T-cell (primary cell): Measurements from ENCODE around the gene PLPP7. TPM values are rescaled to one million over a fixed set of nuclear protein-coding genes. Genes with fewer than 3 reads are reported as not detected.
A peak's percentile ranks its signal among the peaks of the same experiment; 100 is the strongest.

ENCODE experiments used
- ATAC-seq, 4 experiments: fragments of 200-7000 bp in 3 of 4; fragments of 150-1000 bp in 1 of 4; cut with Tn5 transposase; replicated peaks in 1 of 4; 1 replicate in 3 of 4; 2 replicates in 1 of 4; pipeline ENCODE4 v1.10.0; 2021; ENCODE audit warnings: moderate library complexity in 3 of 4, mild to moderate bottlenecking in 2 of 4, moderate number of reproducible peaks in 1 of 4
- CTCF ChIA-PET, 2 donors: fragments of 300-600 bp; sonication (Branson Sonifier 250); formaldehyde crosslinking; loops; one replicate each; lab custom pipeline; 2022; ENCODE audit warnings: antibody characterized with exemption in 2 of 2; lab: Charles Lee
- POLR2A ChIA-PET, 2 donors: fragments of 300-600 bp; sonication (Branson Sonifier 250); formaldehyde crosslinking; loops; one replicate each; lab custom pipeline; 2022; ENCODE audit warnings: antibody characterized with exemption in 2 of 2; lab: Charles Lee
- DNase-seq, 35 experiments: peaks; one replicate each; pipeline versions ENCODE4 v3.0.0 to v3.0.0-alpha.2; 2013 to 2023
- H3K27ac ChIP-seq: one replicate; pipeline ENCODE4 v1.5.1; 2013; ENCODE audit warnings: low read length
- H3K27me3 ChIP-seq, 2 experiments: replicated peaks in 1 of 2; 1 replicate in 1 of 2; 2 replicates in 1 of 2; pipeline versions ENCODE4 v1.6.1 to v1.7.0; 2013; ENCODE audit warnings: low read length in 1 of 2, mixed read lengths in 1 of 2; ENCODE audit not compliant: control insufficient read depth in 2 of 2, insufficient read depth in 2 of 2; ENCODE audit errors: extremely low read depth in 1 of 2
- H3K36me3 ChIP-seq, 2 donors: 1 replicate in 1 of 2; 2 replicates in 1 of 2; pipeline versions ENCODE4 v1.6.1 to v1.7.0; 2013; ENCODE audit warnings: low read length in 1 of 2; ENCODE audit not compliant: control insufficient read depth in 2 of 2, insufficient read depth in 1 of 2; ENCODE audit errors: extremely low read depth in 1 of 2
- H3K4me1 ChIP-seq, 2 experiments: 1 replicate in 1 of 2; 2 replicates in 1 of 2; pipeline versions ENCODE4 v1.6.1 to v1.7.0; 2013; ENCODE audit warnings: low read length in 2 of 2, mixed read lengths in 1 of 2; ENCODE audit not compliant: insufficient read depth in 2 of 2, control insufficient read depth in 1 of 2; ENCODE audit errors: extremely low read depth in 1 of 2
- H3K4me3 ChIP-seq, 2 donors: 1 replicate in 1 of 2; 2 replicates in 1 of 2; pipeline versions ENCODE4 v1.5.1 to v1.7.0; 2013; ENCODE audit warnings: mild to moderate bottlenecking in 2 of 2, low read length in 1 of 2, moderate library complexity in 1 of 2; ENCODE audit not compliant: control insufficient read depth in 1 of 2; ENCODE audit errors: extremely low read depth in 1 of 2
- H3K9me3 ChIP-seq: 2 replicates; pipeline ENCODE4 v1.7.0; 2013
- H3K27ac Mint-ChIP-seq, 2 donors: one replicate each; pipeline ENCODE4 v1.8.0; 2020 to 2021; ENCODE audit warnings: mild to moderate bottlenecking in 2 of 2, mixed read lengths in 2 of 2
- H3K27me3 Mint-ChIP-seq, 2 donors: one replicate each; pipeline ENCODE4 v1.8.0; 2021 to 2022; ENCODE audit warnings: mixed read lengths in 2 of 2
- H3K36me3 Mint-ChIP-seq: one replicate; pipeline ENCODE4 v1.8.0; 2021; ENCODE audit warnings: mixed read lengths
- H3K4me1 Mint-ChIP-seq, 3 donors: one replicate each; pipeline ENCODE4 v1.8.0; 2020 to 2022; ENCODE audit warnings: mixed read lengths in 3 of 3, mild to moderate bottlenecking in 1 of 3
- H3K4me3 Mint-ChIP-seq, 3 donors: one replicate each; pipeline ENCODE4 v1.8.0; 2020 to 2022; ENCODE audit warnings: mild to moderate bottlenecking in 3 of 3, mixed read lengths in 3 of 3, moderate library complexity in 3 of 3
- H3K9me3 Mint-ChIP-seq, 3 donors: one replicate each; pipeline ENCODE4 v1.8.0; 2020 to 2022; ENCODE audit warnings: mixed read lengths in 3 of 3
- WGBS: methylation state at CpG from one replicate; pipeline ENCODE4 v1.1.5; 2013; ENCODE audit warnings: missing lambda C conversion rate; ENCODE audit not compliant: insufficient coverage; 5-methylcytosine and 5-hydroxymethylcytosine counted together
- total RNA-seq, 35 experiments: library from RNA in 6 of 35; stranded (reverse) in 6 of 35; fragments of 120-200 nt in 1 of 35; gene quantifications; one replicate each; pipeline versions ENCODE4 v1.2.1 to v1.2.4 and lab custom pipeline; 2013 to 2026

PLPP7 gene
- total RNA-seq, 5 donors from 2014 or later (not counting 1 experiment from before 2014, with no cell fraction given) = 0.13 to 0.58 (median 0.13) TPM; not detected in 2

DNA sequence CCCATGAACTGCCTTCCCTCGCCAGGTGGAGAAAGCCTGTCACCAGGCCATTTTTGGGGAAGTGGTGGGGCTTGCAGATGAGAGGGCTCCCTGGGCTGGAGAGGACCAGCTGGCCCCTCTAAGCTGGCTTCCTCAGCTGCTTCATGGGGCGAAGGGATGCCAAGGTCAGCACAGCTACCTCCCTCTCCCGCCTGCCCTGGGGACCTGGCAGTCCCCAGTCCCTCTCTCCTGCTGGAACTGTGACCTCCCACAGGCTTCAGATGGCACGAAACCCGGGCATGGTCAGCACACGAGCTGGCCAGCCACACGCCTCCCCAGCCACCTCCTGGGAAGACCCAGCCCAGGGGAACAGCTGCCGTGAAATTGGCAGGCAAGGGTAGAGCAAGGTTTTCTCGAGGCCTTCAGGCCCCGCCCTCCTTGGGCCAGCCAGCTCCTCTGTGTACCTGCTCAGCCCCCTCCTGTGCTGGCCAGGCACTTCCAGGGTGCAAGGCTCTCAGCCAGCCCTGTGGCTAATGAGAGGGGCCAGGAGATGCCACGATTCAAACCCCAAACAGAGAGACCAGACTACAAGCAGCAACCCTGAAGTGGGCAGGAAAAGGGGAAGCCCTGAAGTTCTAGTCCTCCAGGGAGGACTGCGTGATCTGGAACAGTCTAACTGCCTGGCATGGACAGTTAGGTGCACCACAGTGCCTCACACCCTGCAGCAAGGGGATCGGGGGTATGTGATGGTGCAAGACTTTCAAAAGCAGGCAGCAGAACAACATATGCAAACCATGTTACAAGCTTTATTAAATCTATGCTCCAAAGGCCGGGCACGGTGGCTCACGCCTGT, 12.9 kb downstream of the PLPP7 start:
- Mint-ChIP-seq H3K4me3 (no peak overlapping the region), H3K4me1 (no peaks in the 10 kb centered on the region), H3K27ac (no peak overlapping the region), H3K9me3 (no peaks in the 10 kb centered on the region), H3K27me3 (no peaks in the 10 kb centered on the region), H3K36me3 (no peaks in the 10 kb centered on the region)
- DNase-seq (no peak), ATAC-seq (no peak)
- POLR2A ChIA-PET = no interaction called here
- H3K4me3 ChIP-seq = no peak overlapping the region
- H3K27me3 ChIP-seq = peaks cover 0 to 20% of the 10 kb centered on the region in 2 experiments
- CTCF ChIA-PET = interaction anchor here in 1 of 2 donors (0.6 kb wide), 2 partner anchors 87 to 178 kb away, joined by 3 read pairs; no protein-coding TSS in a partner anchor
- H3K9me3 ChIP-seq = no peaks in the 10 kb centered on the region
- no peaks in the 10 kb centered on the region for H3K4me1 ChIP-seq
- WGBS = 80% methylated on average over 10 of the region's 16 CpGs
- no peak overlapping the region for H3K27ac ChIP-seq
- H3K36me3 ChIP-seq = no peaks in the 10 kb centered on the region

- POLR2A ChIA-PET = interaction anchor here in 1 of 2 donors (0.6 kb wide), 1 partner anchor 117 kb away, joined by 6 read pairs; no protein-coding TSS in a partner anchor
Observed at GRCh38 chr9:131303381-131304321, 14.1 kb downstream of the PLPP7 start.

GRCh38 chr9:131304676-131305355, 15.3 kb downstream of the PLPP7 start:
- POLR2A ChIA-PET = no interaction called here
- Histone ChIP-seq H3K4me3 (no peak overlapping the region), H3K36me3 (no peaks in the 10 kb centered on the region), H3K4me1 (peaks cover 0 to 2% of the 10 kb centered on the region in 2 experiments), H3K27me3 (peaks cover 0 to 12% of the 10 kb centered on the region in 2 experiments), H3K9me3 (no peaks in the 10 kb centered on the region), H3K27ac (no peak overlapping the region)
- Mint-ChIP-seq H3K36me3 (no peaks in the 10 kb centered on the region), H3K27me3 (no peaks in the 10 kb centered on the region), H3K27ac (no peak overlapping the region), H3K4me1 (no peaks in the 10 kb centered on the region), H3K9me3 (no peaks in the 10 kb centered on the region), H3K4me3 (no peak overlapping the region)
- 87% methylated on average over 12 of the region's 19 CpGs for WGBS
- CTCF ChIA-PET = no interaction called here
- DNase-seq = no peak
- ATAC-seq = no peak

More at GRCh38 chr9:131303381-131304321, 14.1 kb downstream of the PLPP7 start:
- Mint-ChIP-seq H3K27me3 (no peaks in the 10 kb centered on the region), H3K4me3 (no peak overlapping the region), H3K36me3 (no peaks in the 10 kb centered on the region), H3K4me1 (no peaks in the 10 kb centered on the region), H3K27ac (no peak overlapping the region), H3K9me3 (no peaks in the 10 kb centered on the region)
- Histone ChIP-seq H3K4me3 (no peak overlapping the region), H3K4me1 (no peaks in the 10 kb centered on the region), H3K36me3 (no peaks in the 10 kb centered on the region), H3K27me3 (peaks cover 0 to 20% of the 10 kb centered on the region in 2 experiments), H3K9me3 (no peaks in the 10 kb centered on the region), H3K27ac (no peak overlapping the region)
- no peak for DNase-seq
- CTCF ChIA-PET = interaction anchor here in 1 of 2 donors (0.6 kb wide), 1 partner anchor 124 kb away, joined by 4 read pairs; no protein-coding TSS in a partner anchor
- no peak for ATAC-seq
- 87% methylated on average over 10 of the region's 11 CpGs for WGBS

DNA sequence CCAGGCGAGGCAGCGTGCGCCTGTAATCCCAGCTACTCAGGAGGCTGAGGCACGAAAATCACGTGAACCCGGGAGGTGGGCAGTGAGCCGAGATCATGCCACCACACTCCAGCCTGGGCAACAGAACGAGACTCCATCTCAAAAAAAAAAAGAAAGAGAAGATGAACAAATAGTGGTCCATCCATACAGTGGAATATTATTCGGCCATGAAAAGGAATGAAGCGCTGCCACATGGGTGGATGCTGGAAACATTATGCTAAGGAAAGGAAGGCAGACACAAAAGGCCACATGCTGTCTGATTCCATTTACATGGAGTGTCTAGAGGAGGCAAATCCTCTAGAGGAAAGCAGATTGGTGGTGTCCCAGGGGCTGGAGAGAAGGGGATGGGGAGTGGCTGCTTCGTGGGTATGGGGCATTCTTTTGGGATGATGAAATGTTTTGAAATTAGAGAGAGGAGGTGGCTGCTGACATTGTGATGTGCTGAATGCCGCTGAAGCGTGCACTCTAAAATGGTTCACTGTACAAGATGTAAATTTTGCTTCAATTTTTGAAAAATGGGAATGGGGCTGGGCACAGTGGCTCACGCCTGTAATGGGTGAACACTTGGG, 17.0 kb downstream of the PLPP7 start:
- ATAC-seq (no peak), DNase-seq (no peak)
- Histone ChIP-seq H3K4me1 (peaks cover 7 to 18% of the 10 kb centered on the region in 2 experiments), H3K27me3 (peaks cover 0 to 9% of the 10 kb centered on the region in 2 experiments), H3K36me3 (no peaks in the 10 kb centered on the region), H3K9me3 (no peaks in the 10 kb centered on the region), H3K27ac (no peak overlapping the region), H3K4me3 (no peak overlapping the region)
- Mint-ChIP-seq H3K4me3 (no peak overlapping the region), H3K4me1 (peaks cover 10 to 12% (median 11%) of the 10 kb centered on the region in 3 donors), H3K27ac (peak overlapping the region; percentile 6 to 23), H3K27me3 (no peaks in the 10 kb centered on the region), H3K36me3 (no peaks in the 10 kb centered on the region), H3K9me3 (no peaks in the 10 kb centered on the region)
- POLR2A ChIA-PET = no interaction called here
- CTCF ChIA-PET = no interaction called here
- WGBS = 98% methylated on average over 9 of the region's 14 CpGs

DNA sequence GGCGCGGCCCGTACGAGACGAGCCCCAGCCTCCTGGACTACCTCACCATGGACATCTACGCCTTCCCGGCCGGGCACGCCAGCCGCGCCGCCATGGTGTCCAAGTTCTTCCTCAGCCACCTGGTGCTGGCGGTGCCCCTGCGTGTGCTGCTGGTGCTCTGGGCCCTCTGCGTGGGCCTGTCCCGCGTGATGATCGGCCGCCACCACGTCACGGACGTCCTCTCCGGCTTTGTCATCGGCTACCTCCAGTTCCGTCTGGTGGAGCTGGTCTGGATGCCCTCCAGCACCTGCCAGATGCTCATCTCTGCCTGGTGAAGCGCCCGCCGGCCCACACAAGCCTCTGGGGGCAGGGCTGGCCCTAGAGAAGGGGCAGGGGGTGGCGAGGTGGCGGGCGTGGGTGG, 18.5 kb downstream of the PLPP7 start:
- ChIA-PET CTCF (interaction anchor here in 1 of 2 donors (0.7 kb wide), 2 partner anchors 8 to 66 kb away, joined by 3 to 4 read pairs; no protein-coding TSS in a partner anchor), POLR2A (interaction anchor here in 1 of 2 donors (0.6 kb wide), 1 partner anchor 26 kb away, joined by 4 read pairs; no protein-coding TSS in a partner anchor)
- Histone ChIP-seq H3K9me3 (no peaks in the 10 kb centered on the region), H3K4me1 (peaks cover 7 to 18% of the 10 kb centered on the region in 2 experiments), H3K27ac (no peak overlapping the region), H3K27me3 (peaks cover 0 to 3% of the 10 kb centered on the region in 2 experiments), H3K4me3 (no peak overlapping the region), H3K36me3 (no peaks in the 10 kb centered on the region)
- Mint-ChIP-seq H3K4me3 (no peak overlapping the region), H3K36me3 (no peaks in the 10 kb centered on the region), H3K9me3 (no peaks in the 10 kb centered on the region), H3K27me3 (no peaks in the 10 kb centered on the region), H3K4me1 (peaks cover 10 to 12% (median 11%) of the 10 kb centered on the region in 3 donors), H3K27ac (no peak overlapping the region)
- ATAC-seq (no peak), DNase-seq (no peak)
- WGBS = 95% methylated on average over 21 of the region's 31 CpGs
